ENCODE results near the gene ANKRD11. TPM values are rescaled to one million over a fixed set of nuclear protein-coding genes. Genes with fewer than 3 reads are reported as not detected.

The ANKRD11 gene
- total RNA-seq, 1 experiment from 2014 or later, result 99.4 TPM

- CTCF ChIA-PET, result no interaction called here
- POLR2A ChIA-PET, result no interaction called here
- TF ChIP-seq SIN3A (IDR thresholded peaks at IDR 0.05; ENCODE audit: borderline replicate concordance, insufficient read depth, low read depth, low read length), result no peak
- TF ChIP-seq POLR2AphosphoS5 (IDR thresholded peaks at IDR 0.05; ENCODE audit: low read depth, low read length), result no peak
- no peak for TF ChIP-seq REST (IDR thresholded peaks at IDR 0.05; ENCODE audit: insufficient read depth in 1 of 2, low read depth in 2 of 2, low read length in 1 of 2)
- TF ChIP-seq CTCF (IDR thresholded peaks at IDR 0.05), result no peak
- TF ChIP-seq TCF7L2 (IDR thresholded peaks at IDR 0.05; ENCODE audit: low read depth, low read length), result no peak
- no peaks in the 10 kb centered on the region for H3K27me3 ChIP-seq (ENCODE audit: control insufficient read depth, insufficient read depth, low read length)
- peaks cover 19% of the 10 kb centered on the region for H3K4me1 ChIP-seq (ENCODE audit: control insufficient read depth, insufficient read depth, low read length)
- intact Hi-C loops (cut with micrococcal nuclease; ENCODE audit: unreplicated experiment), result no loop called here
- DNase-seq (ENCODE audit: low read depth, low spot score) (no peak), ATAC-seq (no peak)
- in situ Hi-C loops (cut with HindIII; ENCODE audit: low pct_unique_long_range_greater_than_20kb, low sequenced_read_pairs), result no loop called here
- no peak overlapping the region for H3K27ac ChIP-seq (ENCODE audit: low read length)
- H3K4me3 ChIP-seq (ENCODE audit: low read depth in 2 of 2, low read length in 2 of 2), result no peak overlapping the region
- no peaks in the 10 kb centered on the region for H3K36me3 ChIP-seq (ENCODE audit: control insufficient read depth, insufficient read depth, low read length)
- H3K9me3 ChIP-seq (ENCODE audit: control insufficient read depth, insufficient read depth, low read depth, low read length), result no peaks in the 10 kb centered on the region
- no TSS peak for BruUV-seq (replicated peaks)
Observed at GRCh38 chr16:89431158-89431584, 59.2 kb downstream of the ANKRD11 start.

- DNase-seq (ENCODE audit: low read depth, low spot score), result no peak
- CTCF ChIA-PET, result no interaction called here
- ATAC-seq, result no peak
Observed at GRCh38 chr16:89430436-89431157, 59.8 kb downstream of the ANKRD11 start.

More at GRCh38 chr16:89430436-89431157, 59.8 kb downstream of the ANKRD11 start:
- no peaks in the 10 kb centered on the region for H3K27me3 ChIP-seq (ENCODE audit: control insufficient read depth, insufficient read depth, low read length)
- TF ChIP-seq POLR2AphosphoS5 (IDR thresholded peaks at IDR 0.05; ENCODE audit: low read depth, low read length), result no peak
- TF ChIP-seq REST (IDR thresholded peaks at IDR 0.05; ENCODE audit: insufficient read depth in 1 of 2, low read depth in 2 of 2, low read length in 1 of 2), result no peak
- no peak for TF ChIP-seq SIN3A (IDR thresholded peaks at IDR 0.05; ENCODE audit: borderline replicate concordance, insufficient read depth, low read depth, low read length)
- no peak for TF ChIP-seq CTCF (IDR thresholded peaks at IDR 0.05)
- no peak for TF ChIP-seq TCF7L2 (IDR thresholded peaks at IDR 0.05; ENCODE audit: low read depth, low read length)
- peaks cover 19% of the 10 kb centered on the region for H3K4me1 ChIP-seq (ENCODE audit: control insufficient read depth, insufficient read depth, low read length)
- H3K27ac ChIP-seq (ENCODE audit: low read length), result no peak overlapping the region
- BruUV-seq (replicated peaks), result no TSS peak
- intact Hi-C loops (cut with micrococcal nuclease; ENCODE audit: unreplicated experiment), result no loop called here
- in situ Hi-C loops (cut with HindIII; ENCODE audit: low pct_unique_long_range_greater_than_20kb, low sequenced_read_pairs), result no loop called here
- H3K9me3 ChIP-seq (ENCODE audit: control insufficient read depth, insufficient read depth, low read depth, low read length), result no peaks in the 10 kb centered on the region
- POLR2A ChIA-PET, result no interaction called here
- no peak overlapping the region for H3K4me3 ChIP-seq (ENCODE audit: low read depth in 2 of 2, low read length in 2 of 2)
- H3K36me3 ChIP-seq (ENCODE audit: control insufficient read depth, insufficient read depth, low read length), result no peaks in the 10 kb centered on the region

Measured in Panc1 (cell line).